ENCODE data around the gene MUS81. TPM values are rescaled to one million over a fixed set of nuclear protein-coding genes. Genes with fewer than 3 reads are reported as not detected.
A peak's percentile ranks its signal among the peaks of the same experiment; 100 is the strongest.

MUS81 gene
- total and polyA plus RNA-seq, 9 of the 15 experiments (the other 6 are each of a cell fraction or from before 2014, with no cell fraction given): 13.4 to 118 (median 53.7) TPM

DNA sequence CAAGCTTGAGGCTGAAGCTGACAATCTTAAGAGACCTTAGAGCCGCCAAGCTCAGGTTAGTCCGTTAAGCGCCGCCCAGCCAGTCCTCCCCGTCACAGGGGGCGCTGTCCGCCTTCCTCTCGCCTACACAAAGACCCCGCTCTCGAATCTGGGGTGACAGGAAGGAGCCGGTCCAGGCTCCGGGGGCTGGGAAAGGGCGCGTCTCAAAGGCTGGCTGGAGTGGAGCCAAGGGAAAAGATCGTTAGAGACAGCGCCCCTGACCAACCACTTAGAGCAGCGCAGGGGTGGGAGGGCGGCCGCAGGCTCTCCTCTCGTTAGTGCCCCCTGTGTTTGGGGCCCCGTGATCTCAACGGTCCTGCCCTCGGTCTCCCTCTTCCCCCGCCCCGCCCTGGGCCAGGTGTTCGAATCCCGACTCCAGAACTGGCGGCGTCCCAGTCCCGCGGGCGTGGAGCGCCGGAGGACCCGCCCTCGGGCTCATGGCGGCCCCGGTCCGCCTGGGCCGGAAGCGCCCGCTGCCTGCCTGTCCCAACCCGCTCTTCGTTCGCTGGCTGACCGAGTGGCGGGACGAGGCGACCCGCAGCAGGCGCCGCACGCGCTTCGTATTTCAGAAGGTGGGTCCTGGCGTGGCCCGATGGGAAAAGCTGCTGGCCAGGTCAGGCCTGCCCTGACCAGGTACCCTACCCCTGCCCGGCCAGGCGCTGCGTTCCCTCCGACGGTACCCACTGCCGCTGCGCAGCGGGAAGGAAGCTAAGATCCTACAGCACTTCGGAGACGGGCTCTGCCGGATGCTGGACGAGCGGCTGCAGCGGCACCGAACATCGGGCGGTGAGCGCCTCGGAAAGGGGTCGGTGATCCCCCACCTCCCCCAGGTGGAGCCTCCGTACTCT lies at the start of gene MUS81 (continued):
- TF ChIP-seq, protein P1, sequence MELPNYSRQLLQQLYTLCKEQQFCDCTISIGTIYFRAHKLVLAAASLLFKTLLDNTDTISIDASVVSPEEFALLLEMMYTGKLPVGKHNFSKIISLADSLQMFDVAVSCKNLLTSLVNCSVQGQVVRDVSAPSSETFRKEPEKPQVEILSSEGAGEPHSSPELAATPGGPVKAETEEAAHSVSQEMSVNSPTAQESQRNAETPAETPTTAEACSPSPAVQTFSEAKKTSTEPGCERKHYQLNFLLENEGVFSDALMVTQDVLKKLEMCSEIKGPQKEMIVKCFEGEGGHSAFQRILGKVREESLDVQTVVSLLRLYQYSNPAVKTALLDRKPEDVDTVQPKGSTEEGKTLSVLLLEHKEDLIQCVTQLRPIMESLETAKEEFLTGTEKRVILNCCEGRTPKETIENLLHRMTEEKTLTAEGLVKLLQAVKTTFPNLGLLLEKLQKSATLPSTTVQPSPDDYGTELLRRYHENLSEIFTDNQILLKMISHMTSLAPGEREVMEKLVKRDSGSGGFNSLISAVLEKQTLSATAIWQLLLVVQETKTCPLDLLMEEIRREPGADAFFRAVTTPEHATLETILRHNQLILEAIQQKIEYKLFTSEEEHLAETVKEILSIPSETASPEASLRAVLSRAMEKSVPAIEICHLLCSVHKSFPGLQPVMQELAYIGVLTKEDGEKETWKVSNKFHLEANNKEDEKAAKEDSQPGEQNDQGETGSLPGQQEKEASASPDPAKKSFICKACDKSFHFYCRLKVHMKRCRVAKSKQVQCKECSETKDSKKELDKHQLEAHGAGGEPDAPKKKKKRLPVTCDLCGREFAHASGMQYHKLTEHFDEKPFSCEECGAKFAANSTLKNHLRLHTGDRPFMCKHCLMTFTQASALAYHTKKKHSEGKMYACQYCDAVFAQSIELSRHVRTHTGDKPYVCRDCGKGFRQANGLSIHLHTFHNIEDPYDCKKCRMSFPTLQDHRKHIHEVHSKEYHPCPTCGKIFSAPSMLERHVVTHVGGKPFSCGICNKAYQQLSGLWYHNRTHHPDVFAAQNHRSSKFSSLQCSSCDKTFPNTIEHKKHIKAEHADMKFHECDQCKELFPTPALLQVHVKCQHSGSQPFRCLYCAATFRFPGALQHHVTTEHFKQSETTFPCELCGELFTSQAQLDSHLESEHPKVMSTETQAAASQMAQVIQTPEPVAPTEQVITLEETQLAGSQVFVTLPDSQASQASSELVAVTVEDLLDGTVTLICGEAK (IDR thresholded peaks at IDR 0.05): peak; percentile 78
- TF ChIP-seq, protein P1 (CRISPR knock-in tag; IDR thresholded peaks at IDR 0.05): no peak
- peak; percentile 68 for TF ChIP-seq NR2C1 (IDR thresholded peaks at IDR 0.05)
- peak; percentile 60 for TF ChIP-seq NR2C1 (tag; IDR thresholded peaks at IDR 0.05)
- TF ChIP-seq NEUROD1 (IDR thresholded peaks at IDR 0.05; ENCODE audit: borderline replicate concordance, low read depth, low read length, partially characterized antibody): peak; percentile 51
- TF ChIP-seq TRIM28 (IDR thresholded peaks at IDR 0.05): no peak; the same call in 1 of the 2 replicates
- TF ChIP-seq, protein P2, sequence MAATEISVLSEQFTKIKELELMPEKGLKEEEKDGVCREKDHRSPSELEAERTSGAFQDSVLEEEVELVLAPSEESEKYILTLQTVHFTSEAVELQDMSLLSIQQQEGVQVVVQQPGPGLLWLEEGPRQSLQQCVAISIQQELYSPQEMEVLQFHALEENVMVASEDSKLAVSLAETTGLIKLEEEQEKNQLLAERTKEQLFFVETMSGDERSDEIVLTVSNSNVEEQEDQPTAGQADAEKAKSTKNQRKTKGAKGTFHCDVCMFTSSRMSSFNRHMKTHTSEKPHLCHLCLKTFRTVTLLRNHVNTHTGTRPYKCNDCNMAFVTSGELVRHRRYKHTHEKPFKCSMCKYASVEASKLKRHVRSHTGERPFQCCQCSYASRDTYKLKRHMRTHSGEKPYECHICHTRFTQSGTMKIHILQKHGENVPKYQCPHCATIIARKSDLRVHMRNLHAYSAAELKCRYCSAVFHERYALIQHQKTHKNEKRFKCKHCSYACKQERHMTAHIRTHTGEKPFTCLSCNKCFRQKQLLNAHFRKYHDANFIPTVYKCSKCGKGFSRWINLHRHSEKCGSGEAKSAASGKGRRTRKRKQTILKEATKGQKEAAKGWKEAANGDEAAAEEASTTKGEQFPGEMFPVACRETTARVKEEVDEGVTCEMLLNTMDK (IDR thresholded peaks at IDR 0.05; ENCODE audit: borderline replicate concordance, insufficient read depth, low read depth, low read length, poor library complexity, severe bottlenecking): peak; percentile 94
- peak; percentile 90 for TF ChIP-seq TAF1 (IDR thresholded peaks at IDR 0.05; ENCODE audit: control insufficient read depth, extremely low read depth, insufficient read depth, low read length, severe bottlenecking)
- TF ChIP-seq HMGN3 (IDR thresholded peaks at IDR 0.05; ENCODE audit: borderline replicate concordance, extremely low read depth, insufficient read length, low read depth, low read length): peak; percentile 94
- TF ChIP-seq MYBL2 (IDR thresholded peaks at IDR 0.05; ENCODE audit: low read depth): no peak; the same call in 1 of the 2 replicates
- TF ChIP-seq MYBL2 (CRISPR knock-in tag; IDR thresholded peaks at IDR 0.05; ENCODE audit: borderline replicate concordance): no peak
